MM.1S (cell line): ENCODE data around the gene PELI1.

Experiments
- DNase-seq: peaks from one replicate; pipeline ENCODE4 v3.0.0-alpha.2; 2015
- H2AFZ ChIP-seq: fragments of 300-600 bp; sonication (generic); 2 replicates; pipeline ENCODE4 v1.6.0; 2016; ENCODE audit warnings: antibody characterized with exemption, low read length
- H3F3A ChIP-seq: fragments of 300-600 bp; sonication (generic); 2 replicates; pipeline ENCODE4 v1.6.1; 2016; ENCODE audit warnings: mild to moderate bottlenecking, antibody characterized with exemption, low read length, moderate library complexity, mixed read lengths; ENCODE audit not compliant: insufficient read depth
- H3K27ac ChIP-seq: fragments of 300-600 bp; sonication (generic); 2 replicates; pipeline ENCODE4 v1.5.1; 2016; ENCODE audit warnings: mild to moderate bottlenecking, low read length
- H3K27me3 ChIP-seq: fragments of 300-600 bp; sonication (generic); replicated peaks from 2 replicates; pipeline ENCODE4 v1.6.0; 2016; ENCODE audit warnings: low read length; ENCODE audit not compliant: insufficient read depth
- H3K36me3 ChIP-seq: fragments of 300-600 bp; sonication (generic); replicated peaks from 2 replicates; pipeline ENCODE4 v1.6.1; 2016; ENCODE audit warnings: mild to moderate bottlenecking, low read length, mixed read lengths; ENCODE audit not compliant: insufficient read depth
- H3K4me1 ChIP-seq: fragments of 300-600 bp; sonication (generic); 2 replicates; pipeline ENCODE4 v1.6.1; 2016; ENCODE audit warnings: low read length, mixed read lengths
- H3K4me2 ChIP-seq: fragments of 300-600 bp; sonication (generic); 2 replicates; pipeline ENCODE4 v1.6.0; 2016; ENCODE audit warnings: low read depth, low read length
- H3K4me3 ChIP-seq: fragments of 300-600 bp; sonication (generic); 2 replicates; pipeline ENCODE4 v1.5.1; 2016; ENCODE audit warnings: low read length, mixed read lengths
- H3K79me2 ChIP-seq: fragments of 300-600 bp; sonication (generic); 2 replicates; pipeline ENCODE4 v1.6.1; 2016; ENCODE audit warnings: mixed run types, low read length, mixed read lengths
- H3K9ac ChIP-seq: fragments of 300-600 bp; sonication (generic); 2 replicates; pipeline ENCODE4 v1.6.1; 2016; ENCODE audit warnings: low read length, mixed read lengths
- H3K9me2 ChIP-seq: fragments of 300-600 bp; sonication (generic); replicated peaks from 2 replicates; pipeline ENCODE4 v1.6.1; 2016; ENCODE audit warnings: mild to moderate bottlenecking, low read length, mixed read lengths; ENCODE audit not compliant: insufficient read depth
- H3K9me3 ChIP-seq: fragments of 300-600 bp; sonication (generic); replicated peaks from 2 replicates; pipeline ENCODE4 v1.6.1; 2016; ENCODE audit warnings: mild to moderate bottlenecking, low read length, mixed read lengths; ENCODE audit not compliant: insufficient read depth
- H4K20me1 ChIP-seq: fragments of 300-600 bp; sonication (generic); 2 replicates; pipeline ENCODE4 v1.6.1; 2016; ENCODE audit warnings: mild to moderate bottlenecking, low read length, moderate library complexity, mixed read lengths; ENCODE audit not compliant: insufficient read depth
- EZH2 ChIP-seq: fragments of 300-600 bp; sonication (generic); optimal IDR thresholded peaks from 2 replicates; pipeline ENCODE3; 2017; ENCODE audit warnings: low read depth, mild to moderate bottlenecking, antibody characterized with exemption, low read length, mixed read lengths
- EZH2phosphoT487 ChIP-seq: fragments of 300-600 bp; sonication (generic); IDR thresholded peaks from 2 replicates; pipeline ENCODE4 v1.6.1; 2018; ENCODE audit warnings: antibody characterized with exemption, low read length
- TF ChIP-seq, protein P1 (sequence below): fragments of 300-600 bp; sonication (generic); IDR thresholded peaks from 2 replicates; pipeline ENCODE4 v1.5.1; 2016; ENCODE audit warnings: antibody characterized with exemption, low read length, mixed read lengths

PELI1 gene

DNA sequence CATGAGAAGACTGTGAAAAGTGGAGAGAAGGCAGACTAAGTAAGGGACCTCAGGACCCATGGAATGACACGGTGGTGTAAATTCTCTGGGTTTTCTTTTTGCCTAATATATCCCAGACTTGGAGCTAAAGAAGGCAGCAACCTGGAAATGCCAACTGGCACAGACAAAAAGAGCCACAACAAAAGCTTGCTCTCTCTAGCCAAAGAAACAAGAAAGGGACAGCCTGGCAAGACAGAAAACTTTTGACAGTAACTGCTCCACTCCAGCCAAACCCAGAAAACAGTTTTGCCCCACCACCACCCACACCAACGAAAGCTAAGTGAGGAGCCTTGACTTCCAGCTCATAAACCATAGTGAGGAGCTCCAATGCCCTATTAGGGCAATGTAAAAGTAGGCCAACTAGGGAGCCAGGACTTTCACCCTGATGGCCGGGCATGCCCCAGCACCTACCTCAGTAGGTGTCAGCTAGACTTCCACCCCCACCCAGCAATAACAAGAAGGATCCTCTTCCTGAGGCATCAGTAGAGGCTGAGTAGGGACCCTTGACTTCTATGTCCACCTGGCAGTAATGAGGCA lies 35.5 kb downstream of the PELI1 start:
- DNase-seq = no peak
- no peaks in the 10 kb centered on the region for H3K9me2 ChIP-seq
- TF ChIP-seq EZH2 (no peak), EZH2phosphoT487 (no peak)
- TF ChIP-seq, protein P1, sequence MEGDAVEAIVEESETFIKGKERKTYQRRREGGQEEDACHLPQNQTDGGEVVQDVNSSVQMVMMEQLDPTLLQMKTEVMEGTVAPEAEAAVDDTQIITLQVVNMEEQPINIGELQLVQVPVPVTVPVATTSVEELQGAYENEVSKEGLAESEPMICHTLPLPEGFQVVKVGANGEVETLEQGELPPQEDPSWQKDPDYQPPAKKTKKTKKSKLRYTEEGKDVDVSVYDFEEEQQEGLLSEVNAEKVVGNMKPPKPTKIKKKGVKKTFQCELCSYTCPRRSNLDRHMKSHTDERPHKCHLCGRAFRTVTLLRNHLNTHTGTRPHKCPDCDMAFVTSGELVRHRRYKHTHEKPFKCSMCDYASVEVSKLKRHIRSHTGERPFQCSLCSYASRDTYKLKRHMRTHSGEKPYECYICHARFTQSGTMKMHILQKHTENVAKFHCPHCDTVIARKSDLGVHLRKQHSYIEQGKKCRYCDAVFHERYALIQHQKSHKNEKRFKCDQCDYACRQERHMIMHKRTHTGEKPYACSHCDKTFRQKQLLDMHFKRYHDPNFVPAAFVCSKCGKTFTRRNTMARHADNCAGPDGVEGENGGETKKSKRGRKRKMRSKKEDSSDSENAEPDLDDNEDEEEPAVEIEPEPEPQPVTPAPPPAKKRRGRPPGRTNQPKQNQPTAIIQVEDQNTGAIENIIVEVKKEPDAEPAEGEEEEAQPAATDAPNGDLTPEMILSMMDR = no peak
- H3K36me3 ChIP-seq = no peaks in the 10 kb centered on the region; the same call in none of the 2 replicates
- peaks cover 67% of the 10 kb centered on the region for H3K79me2 ChIP-seq
- H4K20me1 ChIP-seq = no peaks in the 10 kb centered on the region
- H3K4me1 ChIP-seq = 0 out of 2 replicates have a peak, but pooled peaks cover 2% of the 10 kb centered on the region
- no peak overlapping the region for H3K9ac ChIP-seq
- no peak overlapping the region for H2AFZ ChIP-seq
- no peaks in the 10 kb centered on the region for H3K9me3 ChIP-seq
- H3K4me2 ChIP-seq = no peak overlapping the region
- H3K4me3 ChIP-seq = no peak overlapping the region
- no peak overlapping the region for H3K27ac ChIP-seq
- no peaks in the 10 kb centered on the region for H3K27me3 ChIP-seq
- H3F3A ChIP-seq = 0 out of 2 replicates have a peak, but pooled peaks cover 2% of the 10 kb centered on the region

DNA sequence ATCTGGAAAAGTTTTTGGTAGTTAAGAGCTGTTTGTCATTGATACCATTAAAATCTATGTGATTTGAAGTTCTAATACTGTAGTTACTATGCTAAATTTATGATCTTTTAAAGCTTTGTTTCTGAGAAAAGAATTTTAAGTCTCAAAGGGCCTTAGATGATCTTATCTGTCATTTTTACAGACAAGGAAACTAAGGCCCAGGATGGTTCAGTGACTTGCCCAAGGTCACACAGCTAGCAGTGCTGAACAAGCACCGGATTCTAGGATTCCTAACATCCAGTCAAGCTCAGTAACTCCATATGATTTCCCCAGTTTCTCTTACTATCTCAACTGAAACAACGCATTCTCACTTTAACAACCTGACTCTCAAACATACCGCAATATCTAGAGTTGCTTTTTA lies 37.7 kb downstream of the PELI1 start:
- Histone ChIP-seq H2AFZ (no peak overlapping the region), H3K4me3 (no peak overlapping the region), H3F3A (0 out of 2 replicates have a peak, but pooled peaks cover 2% of the 10 kb centered on the region), H3K9me3 (no peaks in the 10 kb centered on the region), H3K9ac (no peak overlapping the region), H3K36me3 (peaks cover 2% of the 10 kb centered on the region), H3K79me2 (peaks cover 51% of the 10 kb centered on the region), H3K9me2 (no peaks in the 10 kb centered on the region), H4K20me1 (no peaks in the 10 kb centered on the region), H3K4me1 (no peaks in the 10 kb centered on the region), H3K27ac (no peak overlapping the region), H3K4me2 (no peak overlapping the region), H3K27me3 (no peaks in the 10 kb centered on the region)
- DNase-seq = no peak
- TF ChIP-seq EZH2 (no peak), EZH2phosphoT487 (no peak)
- TF ChIP-seq, protein P1 = no peak

DNA sequence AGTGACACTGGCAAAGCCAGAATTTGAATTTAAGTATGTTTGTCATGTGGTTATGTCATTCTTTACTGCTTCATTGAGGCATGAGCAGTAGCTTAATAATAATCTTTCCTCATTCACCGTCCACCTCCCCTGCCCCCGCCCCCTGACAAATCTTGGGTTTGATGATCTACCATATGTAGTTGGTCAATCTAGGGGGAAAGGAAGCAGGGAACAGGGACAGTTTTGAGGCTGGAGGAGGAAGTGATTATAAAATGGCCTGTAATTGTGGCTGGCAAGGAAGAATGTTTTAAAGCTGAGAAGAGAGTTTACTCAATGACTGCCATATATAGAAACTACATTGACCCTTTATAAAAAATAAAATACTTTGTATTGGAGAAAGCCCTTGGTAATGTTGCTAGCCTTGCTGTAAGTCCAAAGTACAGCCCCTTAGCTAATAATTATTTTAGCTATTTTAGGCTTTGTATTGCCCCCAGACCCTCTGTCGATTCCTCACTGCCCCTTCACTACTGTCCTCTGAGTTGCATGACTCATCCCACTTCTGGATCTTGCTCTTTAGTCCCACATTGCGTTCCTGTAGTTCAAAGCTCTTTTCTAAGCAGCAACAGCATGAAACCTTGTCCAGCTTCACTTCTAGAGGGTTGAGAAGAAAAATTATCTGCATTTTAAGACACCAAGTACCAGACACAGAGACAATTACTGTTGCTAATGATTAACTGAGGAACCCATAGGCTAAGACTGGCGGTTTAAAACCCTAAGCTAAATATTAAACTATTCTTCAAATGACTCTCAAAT lies 38.4 kb downstream of the PELI1 start:
- Histone ChIP-seq H2AFZ (no peak overlapping the region), H3K9ac (no peak overlapping the region), H3F3A (no peaks in the 10 kb centered on the region), H3K36me3 (peaks cover 2% of the 10 kb centered on the region), H3K27me3 (no peaks in the 10 kb centered on the region), H3K9me2 (no peaks in the 10 kb centered on the region), H3K4me2 (no peak overlapping the region), H3K9me3 (no peaks in the 10 kb centered on the region), H3K4me1 (no peaks in the 10 kb centered on the region), H3K27ac (no peak overlapping the region), H3K79me2 (peaks cover 45% of the 10 kb centered on the region), H3K4me3 (no peak overlapping the region), H4K20me1 (no peaks in the 10 kb centered on the region)
- no peak for DNase-seq
- TF ChIP-seq, protein P1 = no peak
- no peak for TF ChIP-seq EZH2phosphoT487
- TF ChIP-seq EZH2 = no peak
